SH-SY5Y (cell line): Measurements from ENCODE around the gene CFAP70.

ENCODE experiments used
- GATA2 ChIP-seq: IDR thresholded peaks from 2 replicates; pipeline ENCODE4 v1.6.1; 2011; ENCODE audit warnings: mild to moderate bottlenecking, low read depth, low read length
- GATA3 ChIP-seq: IDR thresholded peaks from 2 replicates; pipeline ENCODE4 v1.6.1; 2011; ENCODE audit warnings: low read depth, mild to moderate bottlenecking, low read length, moderate library complexity

- TF ChIP-seq GATA2 (no peak), GATA3 (no peak)
These were observed 147.4 kb downstream of the CFAP70 start for GRCh38 chr10:73211106-73211811.
